ENCODE results near the gene RFPL4A. TPM values are rescaled to one million over a fixed set of nuclear protein-coding genes. Genes with fewer than 3 reads are reported as not detected.

RFPL4A gene
- total and polyA plus RNA-seq, 2 of the 13 experiments (the other 11 are each of a cell fraction or from before 2014, with no cell fraction given), result not detected

DNA sequence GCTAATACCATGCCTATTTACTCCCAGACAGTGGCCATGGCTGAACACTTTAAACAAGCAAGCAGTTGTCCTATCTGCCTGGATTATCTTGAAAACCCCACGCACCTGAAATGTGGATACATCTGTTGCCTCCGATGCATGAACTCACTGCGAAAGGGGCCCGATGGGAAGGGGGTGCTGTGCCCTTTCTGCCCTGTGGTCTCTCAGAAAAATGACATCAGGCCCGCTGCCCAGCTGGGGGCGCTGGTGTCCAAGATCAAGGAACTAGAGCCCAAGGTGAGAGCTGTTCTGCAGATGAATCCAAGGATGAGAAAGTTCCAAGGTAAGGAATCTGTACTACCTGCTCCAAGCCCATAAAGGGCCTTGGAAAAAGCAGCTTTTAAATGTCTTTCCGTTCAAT, 18.6 kb downstream of the RFPL4A start:
- ChIA-PET CTCF (ENCODE audit: low intra/inter-chr PET ratio, low total read pairs) (no interaction called here), POLR2A (no interaction called here)
- Histone ChIP-seq H3K4me2 (ENCODE audit: low read depth, low read length) (no peak overlapping the region), H3K9ac (ENCODE audit: insufficient read depth, low read depth, low read length) (no peak overlapping the region), H3K27me3 (ENCODE audit: control insufficient read depth in 1 of 2, insufficient read depth in 2 of 2, low read length in 2 of 2) (peaks cover 0 to 14% of the 10 kb centered on the region in 2 experiments; a peak in 2 of 5 replicates), H3K9me3 (ENCODE audit: low read length) (no peaks in the 10 kb centered on the region), H4K20me1 (ENCODE audit: insufficient read depth, low read length) (no peaks in the 10 kb centered on the region), H3K4me3 (replicated peaks in 1 of 3; ENCODE audit: insufficient read depth in 1 of 3, low read depth in 2 of 3, low read length in 3 of 3) (no peak overlapping the region), H3K27ac (ENCODE audit: extremely low read length, insufficient read depth, low read length) (no peak overlapping the region), H3K36me3 (replicated peaks in 1 of 2; ENCODE audit: control insufficient read depth in 1 of 2, insufficient read depth in 2 of 2, low read length in 2 of 2) (no peaks in the 10 kb centered on the region), H3K79me2 (ENCODE audit: insufficient read depth, low read length) (no peaks in the 10 kb centered on the region), H3K4me1 (ENCODE audit: insufficient read depth, low read length) (no peaks in the 10 kb centered on the region), H2AFZ (ENCODE audit: low read length) (no peak overlapping the region)
- FAIRE-seq (no peak), DNase-seq (ENCODE audit: low spot score) (no peak), ATAC-seq (no peak)
- TF ChIP-seq, protein P1, sequence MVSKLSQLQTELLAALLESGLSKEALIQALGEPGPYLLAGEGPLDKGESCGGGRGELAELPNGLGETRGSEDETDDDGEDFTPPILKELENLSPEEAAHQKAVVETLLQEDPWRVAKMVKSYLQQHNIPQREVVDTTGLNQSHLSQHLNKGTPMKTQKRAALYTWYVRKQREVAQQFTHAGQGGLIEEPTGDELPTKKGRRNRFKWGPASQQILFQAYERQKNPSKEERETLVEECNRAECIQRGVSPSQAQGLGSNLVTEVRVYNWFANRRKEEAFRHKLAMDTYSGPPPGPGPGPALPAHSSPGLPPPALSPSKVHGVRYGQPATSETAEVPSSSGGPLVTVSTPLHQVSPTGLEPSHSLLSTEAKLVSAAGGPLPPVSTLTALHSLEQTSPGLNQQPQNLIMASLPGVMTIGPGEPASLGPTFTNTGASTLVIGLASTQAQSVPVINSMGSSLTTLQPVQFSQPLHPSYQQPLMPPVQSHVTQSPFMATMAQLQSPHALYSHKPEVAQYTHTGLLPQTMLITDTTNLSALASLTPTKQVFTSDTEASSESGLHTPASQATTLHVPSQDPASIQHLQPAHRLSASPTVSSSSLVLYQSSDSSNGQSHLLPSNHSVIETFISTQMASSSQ (IDR thresholded peaks at IDR 0.05; ENCODE audit: low read depth), result no peak
- TF ChIP-seq, protein P1 (CRISPR knock-in tag; IDR thresholded peaks at IDR 0.05; ENCODE audit: borderline replicate concordance), result no peak
- TF ChIP-seq SP4 (CRISPR knock-in tag; IDR thresholded peaks at IDR 0.05) (no peak), DNMT3B (CRISPR knock-in tag; conservative IDR thresholded peaks at IDR 0.05) (no peak), TEAD2 (CRISPR knock-in tag; IDR thresholded peaks at IDR 0.05) (no peak), ZNF749 (CRISPR knock-in tag; IDR thresholded peaks at IDR 0.05; ENCODE audit: borderline replicate concordance) (no peak), STAG1 (CRISPR knock-in tag; IDR thresholded peaks at IDR 0.05) (peak; percentile 22; the same call in 1 of the 2 replicates), ZKSCAN1 (IDR thresholded peaks at IDR 0.05; ENCODE audit: low read length) (no peak)
- TF ChIP-seq, protein P2, sequence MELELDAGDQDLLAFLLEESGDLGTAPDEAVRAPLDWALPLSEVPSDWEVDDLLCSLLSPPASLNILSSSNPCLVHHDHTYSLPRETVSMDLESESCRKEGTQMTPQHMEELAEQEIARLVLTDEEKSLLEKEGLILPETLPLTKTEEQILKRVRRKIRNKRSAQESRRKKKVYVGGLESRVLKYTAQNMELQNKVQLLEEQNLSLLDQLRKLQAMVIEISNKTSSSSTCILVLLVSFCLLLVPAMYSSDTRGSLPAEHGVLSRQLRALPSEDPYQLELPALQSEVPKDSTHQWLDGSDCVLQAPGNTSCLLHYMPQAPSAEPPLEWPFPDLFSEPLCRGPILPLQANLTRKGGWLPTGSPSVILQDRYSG (CRISPR knock-in tag; IDR thresholded peaks at IDR 0.05), result no peak
- TF ChIP-seq, protein P3, sequence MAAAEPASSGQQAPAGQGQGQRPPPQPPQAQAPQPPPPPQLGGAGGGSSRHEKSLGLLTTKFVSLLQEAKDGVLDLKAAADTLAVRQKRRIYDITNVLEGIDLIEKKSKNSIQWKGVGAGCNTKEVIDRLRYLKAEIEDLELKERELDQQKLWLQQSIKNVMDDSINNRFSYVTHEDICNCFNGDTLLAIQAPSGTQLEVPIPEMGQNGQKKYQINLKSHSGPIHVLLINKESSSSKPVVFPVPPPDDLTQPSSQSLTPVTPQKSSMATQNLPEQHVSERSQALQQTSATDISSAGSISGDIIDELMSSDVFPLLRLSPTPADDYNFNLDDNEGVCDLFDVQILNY (CRISPR knock-in tag; conservative IDR thresholded peaks at IDR 0.05), result no peak
- TF ChIP-seq, protein P4, sequence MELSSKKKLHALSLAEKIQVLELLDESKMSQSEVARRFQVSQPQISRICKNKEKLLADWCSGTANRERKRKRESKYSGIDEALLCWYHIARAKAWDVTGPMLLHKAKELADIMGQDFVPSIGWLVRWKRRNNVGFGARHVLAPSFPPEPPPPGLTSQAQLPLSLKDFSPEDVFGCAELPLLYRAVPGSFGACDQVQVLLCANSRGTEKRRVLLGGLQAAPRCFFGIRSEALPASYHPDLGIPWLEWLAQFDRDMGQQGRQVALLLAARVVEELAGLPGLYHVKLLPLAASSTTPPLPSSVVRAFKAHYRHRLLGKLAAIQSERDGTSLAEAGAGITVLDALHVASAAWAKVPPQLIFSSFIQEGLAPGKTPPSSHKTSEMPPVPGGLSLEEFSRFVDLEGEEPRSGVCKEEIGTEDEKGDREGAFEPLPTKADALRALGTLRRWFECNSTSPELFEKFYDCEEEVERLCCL (CRISPR knock-in tag; IDR thresholded peaks at IDR 0.05; ENCODE audit: borderline replicate concordance), result no peak
- TF ChIP-seq, protein P5, sequence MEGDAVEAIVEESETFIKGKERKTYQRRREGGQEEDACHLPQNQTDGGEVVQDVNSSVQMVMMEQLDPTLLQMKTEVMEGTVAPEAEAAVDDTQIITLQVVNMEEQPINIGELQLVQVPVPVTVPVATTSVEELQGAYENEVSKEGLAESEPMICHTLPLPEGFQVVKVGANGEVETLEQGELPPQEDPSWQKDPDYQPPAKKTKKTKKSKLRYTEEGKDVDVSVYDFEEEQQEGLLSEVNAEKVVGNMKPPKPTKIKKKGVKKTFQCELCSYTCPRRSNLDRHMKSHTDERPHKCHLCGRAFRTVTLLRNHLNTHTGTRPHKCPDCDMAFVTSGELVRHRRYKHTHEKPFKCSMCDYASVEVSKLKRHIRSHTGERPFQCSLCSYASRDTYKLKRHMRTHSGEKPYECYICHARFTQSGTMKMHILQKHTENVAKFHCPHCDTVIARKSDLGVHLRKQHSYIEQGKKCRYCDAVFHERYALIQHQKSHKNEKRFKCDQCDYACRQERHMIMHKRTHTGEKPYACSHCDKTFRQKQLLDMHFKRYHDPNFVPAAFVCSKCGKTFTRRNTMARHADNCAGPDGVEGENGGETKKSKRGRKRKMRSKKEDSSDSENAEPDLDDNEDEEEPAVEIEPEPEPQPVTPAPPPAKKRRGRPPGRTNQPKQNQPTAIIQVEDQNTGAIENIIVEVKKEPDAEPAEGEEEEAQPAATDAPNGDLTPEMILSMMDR (CRISPR knock-in tag; IDR thresholded peaks at IDR 0.05), result peak; percentile 44
- TF ChIP-seq, protein P6, sequence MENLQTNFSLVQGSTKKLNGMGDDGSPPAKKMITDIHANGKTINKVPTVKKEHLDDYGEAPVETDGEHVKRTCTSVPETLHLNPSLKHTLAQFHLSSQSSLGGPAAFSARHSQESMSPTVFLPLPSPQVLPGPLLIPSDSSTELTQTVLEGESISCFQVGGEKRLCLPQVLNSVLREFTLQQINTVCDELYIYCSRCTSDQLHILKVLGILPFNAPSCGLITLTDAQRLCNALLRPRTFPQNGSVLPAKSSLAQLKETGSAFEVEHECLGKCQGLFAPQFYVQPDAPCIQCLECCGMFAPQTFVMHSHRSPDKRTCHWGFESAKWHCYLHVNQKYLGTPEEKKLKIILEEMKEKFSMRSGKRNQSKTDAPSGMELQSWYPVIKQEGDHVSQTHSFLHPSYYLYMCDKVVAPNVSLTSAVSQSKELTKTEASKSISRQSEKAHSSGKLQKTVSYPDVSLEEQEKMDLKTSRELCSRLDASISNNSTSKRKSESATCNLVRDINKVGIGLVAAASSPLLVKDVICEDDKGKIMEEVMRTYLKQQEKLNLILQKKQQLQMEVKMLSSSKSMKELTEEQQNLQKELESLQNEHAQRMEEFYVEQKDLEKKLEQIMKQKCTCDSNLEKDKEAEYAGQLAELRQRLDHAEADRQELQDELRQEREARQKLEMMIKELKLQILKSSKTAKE (CRISPR knock-in tag; IDR thresholded peaks at IDR 0.05; ENCODE audit: borderline replicate concordance), result no peak
- no TSS peak for BruUV-seq (replicated peaks)
- 58% methylated on average over 6 of the region's 7 CpGs for WGBS (ENCODE audit: low lambda C conversion rate)
- intact Hi-C loops (cut with micrococcal nuclease; ENCODE audit: unreplicated experiment) (no loop called here), in situ Hi-C loops (cut with HindIII; ENCODE audit: extremely low pct_ligation_motif_present, low pct_unique_long_range_greater_than_20kb) (no loop called here)
